Testis (tissue), 2 donors: ENCODE data around the gene TOMM7.

Experiments
- POLR2A ChIP-seq: fragments of 450-650 bp; IDR thresholded peaks from one replicate; pipeline ENCODE4 v1.6.1; 2017; ENCODE audit warnings: antibody characterized with exemption, mild to moderate bottlenecking, moderate library complexity
- TF ChIP-seq, protein P1 (sequence below), 3 experiments: fragments of 450-650 bp in 2 of 3; fragments of 200-600 bp in 1 of 3; sonication (generic) in 1 of 3; IDR thresholded peaks; one replicate each; pipeline ENCODE4 v1.5.1; 2016 to 2019; ENCODE audit warnings: antibody characterized with exemption in 3 of 3, mild to moderate bottlenecking in 2 of 3, moderate library complexity in 1 of 3

- TF ChIP-seq, protein P1, sequence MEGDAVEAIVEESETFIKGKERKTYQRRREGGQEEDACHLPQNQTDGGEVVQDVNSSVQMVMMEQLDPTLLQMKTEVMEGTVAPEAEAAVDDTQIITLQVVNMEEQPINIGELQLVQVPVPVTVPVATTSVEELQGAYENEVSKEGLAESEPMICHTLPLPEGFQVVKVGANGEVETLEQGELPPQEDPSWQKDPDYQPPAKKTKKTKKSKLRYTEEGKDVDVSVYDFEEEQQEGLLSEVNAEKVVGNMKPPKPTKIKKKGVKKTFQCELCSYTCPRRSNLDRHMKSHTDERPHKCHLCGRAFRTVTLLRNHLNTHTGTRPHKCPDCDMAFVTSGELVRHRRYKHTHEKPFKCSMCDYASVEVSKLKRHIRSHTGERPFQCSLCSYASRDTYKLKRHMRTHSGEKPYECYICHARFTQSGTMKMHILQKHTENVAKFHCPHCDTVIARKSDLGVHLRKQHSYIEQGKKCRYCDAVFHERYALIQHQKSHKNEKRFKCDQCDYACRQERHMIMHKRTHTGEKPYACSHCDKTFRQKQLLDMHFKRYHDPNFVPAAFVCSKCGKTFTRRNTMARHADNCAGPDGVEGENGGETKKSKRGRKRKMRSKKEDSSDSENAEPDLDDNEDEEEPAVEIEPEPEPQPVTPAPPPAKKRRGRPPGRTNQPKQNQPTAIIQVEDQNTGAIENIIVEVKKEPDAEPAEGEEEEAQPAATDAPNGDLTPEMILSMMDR (IDR thresholded peaks at IDR 0.05): no peak
- TF ChIP-seq POLR2A: no peak
Observed at GRCh38 chr7:22832401-22832800, 9.8 kb upstream of the TOMM7 start.
